D721Med (cell line): ENCODE results near the gene FBXO38.

Experiments used
- DNase-seq: peaks from one replicate; pipeline ENCODE4 v3.0.0; 2011; ENCODE audit warnings: low spot score; ENCODE audit not compliant: insufficient read length
- FAIRE-seq: peaks from 2 replicates; lab custom pipeline; 2011; peaks lifted over from hg19 to GRCh38; lab: Jason Lieb, UNC
- TF ChIP-seq, protein P1 (sequence below): IDR thresholded peaks from 2 replicates; pipeline ENCODE4 v1.5.1; 2012; ENCODE audit warnings: mild to moderate bottlenecking, control low read depth; ENCODE audit not compliant: insufficient read depth; ENCODE audit errors: missing control alignments

The FBXO38 gene

DNA sequence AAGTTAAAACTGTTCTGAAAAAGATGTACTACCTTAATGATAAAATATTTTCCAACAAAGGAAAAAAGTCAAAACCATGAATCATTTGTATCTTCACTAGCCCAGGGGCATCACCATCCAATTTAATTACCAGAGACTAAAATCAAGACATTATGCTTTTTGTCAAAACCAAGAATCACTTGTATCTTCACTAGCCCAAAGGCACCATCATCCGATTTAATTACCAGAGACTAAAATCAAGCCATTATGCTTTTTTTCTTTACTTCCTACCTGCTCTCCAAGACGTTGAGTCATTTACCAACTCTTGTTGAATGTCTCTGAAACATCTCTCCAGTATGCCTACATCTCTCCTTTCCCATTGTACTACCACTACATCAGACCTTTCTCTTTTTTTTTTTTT, 37.9 kb downstream of the FBXO38 start:
- FAIRE-seq: no peak
- TF ChIP-seq, protein P1, sequence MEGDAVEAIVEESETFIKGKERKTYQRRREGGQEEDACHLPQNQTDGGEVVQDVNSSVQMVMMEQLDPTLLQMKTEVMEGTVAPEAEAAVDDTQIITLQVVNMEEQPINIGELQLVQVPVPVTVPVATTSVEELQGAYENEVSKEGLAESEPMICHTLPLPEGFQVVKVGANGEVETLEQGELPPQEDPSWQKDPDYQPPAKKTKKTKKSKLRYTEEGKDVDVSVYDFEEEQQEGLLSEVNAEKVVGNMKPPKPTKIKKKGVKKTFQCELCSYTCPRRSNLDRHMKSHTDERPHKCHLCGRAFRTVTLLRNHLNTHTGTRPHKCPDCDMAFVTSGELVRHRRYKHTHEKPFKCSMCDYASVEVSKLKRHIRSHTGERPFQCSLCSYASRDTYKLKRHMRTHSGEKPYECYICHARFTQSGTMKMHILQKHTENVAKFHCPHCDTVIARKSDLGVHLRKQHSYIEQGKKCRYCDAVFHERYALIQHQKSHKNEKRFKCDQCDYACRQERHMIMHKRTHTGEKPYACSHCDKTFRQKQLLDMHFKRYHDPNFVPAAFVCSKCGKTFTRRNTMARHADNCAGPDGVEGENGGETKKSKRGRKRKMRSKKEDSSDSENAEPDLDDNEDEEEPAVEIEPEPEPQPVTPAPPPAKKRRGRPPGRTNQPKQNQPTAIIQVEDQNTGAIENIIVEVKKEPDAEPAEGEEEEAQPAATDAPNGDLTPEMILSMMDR: no peak
- DNase-seq: no peak

DNA sequence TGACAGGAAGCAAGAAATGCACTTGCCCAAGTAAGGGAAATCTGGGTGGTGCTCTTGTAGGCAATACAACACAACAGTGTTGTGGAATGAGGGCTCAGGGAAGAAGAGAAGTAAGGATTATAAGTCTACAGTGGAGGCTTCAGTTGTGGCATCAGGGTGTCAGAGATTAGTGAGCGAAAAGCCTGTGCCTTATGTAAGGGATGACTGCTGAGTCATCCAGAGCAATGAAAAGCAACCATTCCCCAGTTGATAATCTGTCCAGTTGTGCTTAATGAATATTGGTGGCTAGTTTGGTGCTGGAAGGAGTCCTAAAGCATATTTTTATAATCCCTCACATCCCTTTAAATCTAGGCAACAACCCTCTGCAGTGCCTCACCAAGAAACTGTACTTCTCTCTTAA, 42.0 kb downstream of the FBXO38 start:
- DNase-seq (no peak), FAIRE-seq (no peak)
- TF ChIP-seq, protein P1: no peak

DNA sequence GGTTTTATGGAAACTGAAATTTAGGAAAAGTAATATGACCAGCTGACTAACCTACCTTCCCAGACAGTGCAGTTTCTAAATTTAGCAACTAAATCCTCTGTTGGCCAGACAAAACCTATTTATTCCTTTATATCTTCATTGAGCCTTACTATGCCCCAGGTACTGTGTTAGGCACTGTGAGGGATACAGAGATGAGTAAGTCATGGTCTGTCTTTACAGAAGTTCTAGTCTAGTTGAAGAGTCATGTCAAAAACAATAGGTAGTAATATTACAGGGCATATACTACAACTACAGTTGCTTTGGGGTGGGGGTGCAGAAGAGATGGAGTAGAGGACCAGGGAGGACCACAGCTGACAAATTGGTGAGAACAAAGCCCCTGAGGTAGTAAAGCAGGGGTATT, 42.8 kb downstream of the FBXO38 start:
- TF ChIP-seq, protein P1: no peak
- FAIRE-seq (no peak), DNase-seq (no peak)

DNA sequence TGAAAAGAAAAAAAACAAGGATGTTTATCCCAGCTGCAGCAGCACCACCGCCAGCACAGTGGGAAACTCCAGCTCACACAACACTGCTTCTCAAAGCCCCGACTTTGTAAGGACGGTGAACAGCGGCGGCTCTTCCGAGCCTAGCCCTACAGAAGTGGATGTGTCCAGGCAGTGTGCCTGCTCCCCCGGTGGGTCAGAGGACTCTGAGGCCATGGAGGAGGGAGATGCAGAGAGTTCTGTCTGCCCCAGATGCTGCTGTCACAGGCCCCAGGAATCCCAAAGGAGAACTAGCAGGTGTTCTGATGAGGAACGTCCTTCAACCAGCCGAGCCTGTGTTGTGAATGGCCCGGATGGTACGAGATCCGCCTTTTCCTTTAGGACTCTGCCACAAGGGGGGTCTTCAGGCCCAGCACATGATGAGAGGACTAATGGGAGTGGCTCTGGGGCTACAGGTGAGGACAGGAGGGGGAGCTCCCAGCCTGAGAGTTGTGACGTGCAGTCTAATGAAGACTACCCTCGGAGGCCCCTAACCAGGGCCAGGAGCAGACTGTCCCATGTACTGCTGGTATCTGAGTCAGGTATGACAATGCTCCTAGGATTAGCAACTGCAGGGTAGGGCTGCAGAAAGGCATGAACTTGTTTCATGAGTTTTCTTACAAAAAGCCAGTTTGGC, 43.7 kb downstream of the FBXO38 start:
- TF ChIP-seq, protein P1: no peak
- FAIRE-seq (no peak), DNase-seq (no peak)

DNA sequence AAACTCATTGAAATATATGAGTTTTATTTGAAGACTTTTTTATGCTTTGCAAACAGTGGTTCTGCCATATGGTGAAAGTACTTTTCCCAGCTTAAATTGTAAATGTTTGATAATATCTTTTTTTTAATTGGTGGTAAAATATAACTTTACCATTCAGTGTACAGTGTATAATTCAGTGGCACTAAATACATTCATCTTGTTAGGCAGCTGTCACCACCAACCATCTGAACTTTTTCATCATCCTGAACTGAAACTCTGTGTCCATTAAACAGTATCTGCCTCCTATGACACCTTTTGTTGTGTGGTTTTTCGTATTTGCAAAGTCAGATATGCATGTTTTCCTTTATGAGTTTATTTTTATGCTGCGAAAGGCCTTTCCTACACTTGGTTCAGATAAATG, 45.1 kb downstream of the FBXO38 start:
- TF ChIP-seq, protein P1: no peak
- DNase-seq (no peak), FAIRE-seq (no peak)

DNA sequence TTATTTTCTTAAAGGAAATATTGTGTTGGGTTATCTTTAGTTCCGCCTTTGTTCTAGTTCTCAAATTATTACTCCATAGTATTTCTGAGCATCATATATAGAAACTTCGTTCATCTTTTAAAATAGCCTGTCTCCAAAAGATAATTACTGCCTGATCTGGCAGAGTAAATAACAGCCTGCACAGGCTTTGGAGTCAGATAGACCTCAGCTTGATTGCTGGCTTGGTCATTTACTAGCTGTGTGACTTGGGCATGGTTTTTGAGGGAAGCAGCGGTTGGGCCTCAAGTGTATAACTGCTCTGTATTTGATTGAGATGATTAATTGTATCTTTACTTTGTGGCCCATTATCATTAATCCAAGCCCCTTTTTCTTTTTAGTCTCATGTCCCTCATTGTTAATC, 50.1 kb downstream of the FBXO38 start:
- DNase-seq (no peak), FAIRE-seq (no peak)
- TF ChIP-seq, protein P1: no peak

DNA sequence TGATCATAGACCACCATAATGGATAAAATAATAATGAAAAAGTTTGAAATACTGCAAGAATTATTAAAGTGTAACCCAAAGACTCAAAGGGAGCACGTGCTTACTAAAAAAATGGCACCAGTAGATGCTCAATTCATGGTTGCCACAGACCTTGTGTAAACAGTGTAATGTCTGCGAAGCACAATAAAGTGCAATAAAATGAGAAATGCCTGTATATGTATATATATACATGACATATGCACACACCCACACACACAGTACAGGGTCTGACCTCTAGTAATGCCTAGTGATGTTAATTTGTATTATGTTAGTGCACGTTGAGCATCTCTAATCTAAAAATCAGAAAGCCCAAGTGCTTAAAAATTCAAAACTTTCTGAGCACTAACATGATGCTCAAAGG, 52.3 kb downstream of the FBXO38 start:
- TF ChIP-seq, protein P1: no peak
- FAIRE-seq: no peak

More for the DNA sequence above, 52.3 kb downstream of the FBXO38 start:
- DNase-seq: no peak
